GM23248 (cell line): ENCODE data around the gene CRP.

Experiments
- EZH2 ChIP-seq: fragments of 200-600 bp; sonication (generic); IDR thresholded peaks from 2 replicates; pipeline ENCODE4 v1.6.1; 2018; ENCODE audit warnings: antibody characterized with exemption, mild to moderate bottlenecking; ENCODE audit not compliant: insufficient read depth, poor library complexity, severe bottlenecking
- EZH2phosphoT487 ChIP-seq: fragments of 200-600 bp; sonication (generic); IDR thresholded peaks from 2 replicates; pipeline ENCODE4 v1.6.1; 2018; ENCODE audit warnings: antibody characterized with exemption, moderate library complexity, mild to moderate bottlenecking, low read depth; ENCODE audit not compliant: insufficient read depth

DNA sequence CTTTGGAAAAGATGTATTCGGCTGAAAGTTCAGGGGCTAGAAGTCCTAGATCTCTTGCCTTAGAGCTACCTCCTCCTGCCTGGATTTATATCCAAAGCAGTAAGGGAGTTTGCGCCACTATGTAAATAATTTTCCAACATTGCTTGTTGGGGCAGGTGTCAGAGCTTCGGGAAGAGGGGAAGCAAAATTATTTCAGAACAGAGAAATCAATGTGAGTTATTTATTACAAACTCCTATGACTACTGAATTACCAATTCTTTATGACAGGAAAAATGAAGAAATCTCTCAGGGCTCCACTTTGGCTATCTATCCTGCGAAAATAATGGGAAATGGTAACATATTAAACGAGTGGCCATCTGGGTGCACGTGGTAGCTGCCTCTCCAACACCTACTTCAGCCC lies at the start of gene CRP:
- TF ChIP-seq EZH2 = no peak
- TF ChIP-seq EZH2phosphoT487 = no peak
